GM10248 (cell line): Measurements from ENCODE around the gene DLGAP1.

Experiments
- CTCF ChIA-PET: fragments of 300-600 bp; sonication (Branson Sonifier 250); formaldehyde crosslinking; extraction: SDS; loops from one replicate; lab custom pipeline; 2021; ENCODE audit warnings: antibody characterized with exemption; lab: Yijun Ruan, JAX
- POLR2A ChIA-PET: fragments of 350-650 bp; sonication (Branson Sonifier 250); formaldehyde crosslinking; extraction: SDS; loops from one replicate; lab custom pipeline; 2020; ENCODE audit warnings: antibody characterized with exemption; lab: Yijun Ruan, JAX
- DNase-seq: peaks from one replicate; pipeline ENCODE4 v3.0.0; 2012; ENCODE audit errors: extremely low spot score
- TF ChIP-seq, protein P1 (sequence below): IDR thresholded peaks from 2 replicates; pipeline ENCODE4 v1.5.1; 2012; ENCODE audit warnings: mild to moderate bottlenecking, low read depth; ENCODE audit errors: extremely low read depth, missing control alignments, control extremely low read depth

The DLGAP1 gene

DNA sequence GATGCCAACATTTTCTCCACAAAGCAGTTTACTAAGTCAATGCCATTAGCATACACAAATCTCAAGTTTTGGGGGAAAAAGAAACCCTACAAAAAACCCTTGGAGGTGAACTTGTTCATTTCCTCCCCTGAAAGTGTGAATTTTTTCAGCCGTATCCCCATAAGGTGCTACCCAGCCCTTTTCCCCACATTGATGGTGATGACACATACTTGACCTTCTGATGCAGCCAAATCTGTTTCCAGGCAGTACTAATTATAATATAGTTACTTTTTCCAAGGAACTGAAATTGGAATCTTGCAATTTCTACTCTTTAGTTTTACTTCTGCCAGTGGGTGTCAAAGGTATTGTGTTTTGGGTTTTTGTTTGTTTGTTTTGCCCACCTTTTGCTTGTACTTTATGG, 530.7 kb downstream of the DLGAP1 start:
- POLR2A ChIA-PET = no interaction called here
- TF ChIP-seq, protein P1, sequence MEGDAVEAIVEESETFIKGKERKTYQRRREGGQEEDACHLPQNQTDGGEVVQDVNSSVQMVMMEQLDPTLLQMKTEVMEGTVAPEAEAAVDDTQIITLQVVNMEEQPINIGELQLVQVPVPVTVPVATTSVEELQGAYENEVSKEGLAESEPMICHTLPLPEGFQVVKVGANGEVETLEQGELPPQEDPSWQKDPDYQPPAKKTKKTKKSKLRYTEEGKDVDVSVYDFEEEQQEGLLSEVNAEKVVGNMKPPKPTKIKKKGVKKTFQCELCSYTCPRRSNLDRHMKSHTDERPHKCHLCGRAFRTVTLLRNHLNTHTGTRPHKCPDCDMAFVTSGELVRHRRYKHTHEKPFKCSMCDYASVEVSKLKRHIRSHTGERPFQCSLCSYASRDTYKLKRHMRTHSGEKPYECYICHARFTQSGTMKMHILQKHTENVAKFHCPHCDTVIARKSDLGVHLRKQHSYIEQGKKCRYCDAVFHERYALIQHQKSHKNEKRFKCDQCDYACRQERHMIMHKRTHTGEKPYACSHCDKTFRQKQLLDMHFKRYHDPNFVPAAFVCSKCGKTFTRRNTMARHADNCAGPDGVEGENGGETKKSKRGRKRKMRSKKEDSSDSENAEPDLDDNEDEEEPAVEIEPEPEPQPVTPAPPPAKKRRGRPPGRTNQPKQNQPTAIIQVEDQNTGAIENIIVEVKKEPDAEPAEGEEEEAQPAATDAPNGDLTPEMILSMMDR = no peak
- no peak for DNase-seq
- CTCF ChIA-PET = no interaction called here

- no peak for DNase-seq
- TF ChIP-seq, protein P1 = no peak
- ChIA-PET CTCF (no interaction called here), POLR2A (no interaction called here)
Observed at GRCh38 chr18:3923750-3924149, 531.4 kb downstream of the DLGAP1 start.

DNA sequence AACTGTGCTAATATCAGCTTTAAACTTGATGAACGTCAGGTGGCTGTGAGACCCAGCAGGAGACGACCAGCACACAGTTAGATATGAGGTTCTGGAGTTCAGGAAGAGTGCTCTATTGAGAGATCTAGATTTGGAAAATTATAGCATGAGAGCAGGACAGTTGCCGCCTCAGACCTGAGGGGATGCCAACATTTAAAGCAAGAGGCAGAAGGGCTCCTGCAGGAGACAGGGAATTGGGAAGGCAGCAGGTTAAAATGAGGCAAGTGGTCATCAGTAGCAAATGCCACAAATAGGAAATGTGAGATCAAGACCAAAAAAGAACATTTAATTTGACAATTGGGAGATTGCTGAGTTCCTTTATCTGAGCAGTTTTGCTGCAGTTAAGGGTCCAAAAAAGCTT, 533.3 kb downstream of the DLGAP1 start:
- DNase-seq = no peak

GRCh38 chr18:3920832-3921231, 534.3 kb downstream of the DLGAP1 start:
- POLR2A ChIA-PET = interaction anchor here (0.6 kb wide), 1 partner anchor 569 kb away, joined by 6 read pairs; no protein-coding TSS in a partner anchor
- CTCF ChIA-PET = interaction anchor here (0.9 to 3.5 kb wide), 2 partner anchors 11 to 15 kb away, joined by 3 to 13 read pairs; no protein-coding TSS in a partner anchor
- TF ChIP-seq, protein P1 = no peak
- DNase-seq = no peak

More for the DNA sequence above, 533.3 kb downstream of the DLGAP1 start:
- ChIA-PET CTCF (interaction anchor here (3.5 kb wide), 1 partner anchor 10 kb away, joined by 13 read pairs; no protein-coding TSS in a partner anchor), POLR2A (no interaction called here)
- TF ChIP-seq, protein P1 = no peak

DNA sequence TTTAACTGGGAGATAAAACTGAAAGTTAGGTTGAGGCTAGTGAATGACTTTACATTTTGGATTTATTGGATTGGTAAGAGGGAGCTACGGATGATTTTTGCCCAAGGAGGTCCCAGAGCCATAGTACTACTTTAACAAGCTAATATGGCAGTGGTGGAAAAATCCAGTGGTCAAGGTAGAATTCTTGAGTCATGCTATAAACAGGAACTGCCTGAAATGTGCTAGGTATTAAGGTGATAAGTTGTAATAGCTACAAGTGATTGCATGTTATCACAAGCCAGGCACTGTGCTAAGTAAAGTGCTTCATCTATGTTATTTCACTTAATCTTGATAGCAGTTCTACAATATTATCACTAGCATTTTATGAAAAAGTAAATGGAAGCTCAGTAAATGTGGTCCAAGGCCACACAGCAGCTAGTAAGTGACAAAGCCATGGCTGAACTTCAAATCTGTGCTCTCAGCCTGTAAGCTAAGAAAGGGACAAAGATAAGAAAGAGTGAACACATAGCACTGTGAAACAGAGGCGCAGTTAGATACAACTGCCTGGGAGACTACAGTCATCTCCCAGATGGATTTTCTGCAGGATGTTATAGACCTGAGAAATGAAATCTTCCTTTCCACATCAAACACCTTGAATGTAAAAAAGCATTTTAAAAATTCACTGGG, 535.6 kb downstream of the DLGAP1 start:
- POLR2A ChIA-PET = no interaction called here

DNA sequence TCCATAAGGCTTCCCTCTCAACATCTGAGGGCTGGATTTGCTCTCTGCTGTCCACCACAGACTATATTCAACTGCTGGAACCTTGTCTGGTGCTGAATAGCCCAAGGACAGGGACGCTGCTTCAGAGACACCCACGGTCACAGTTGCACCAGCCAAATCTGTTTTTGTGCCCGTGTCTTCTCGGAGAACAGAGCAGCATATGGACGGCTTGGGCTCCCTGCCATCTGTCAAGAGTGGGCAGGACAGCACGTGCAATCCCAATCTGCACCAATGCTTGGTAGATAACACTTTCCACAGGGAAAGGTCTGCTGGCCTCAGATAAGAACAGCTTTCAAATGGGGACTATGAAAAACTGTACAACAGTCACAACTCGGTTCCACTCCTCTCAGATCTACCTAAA, 539.0 kb downstream of the DLGAP1 start:
- CTCF ChIA-PET = interaction anchor here (1.0 to 2.6 kb wide), 4 partner anchors 10 to 21 kb away, joined by 3 to 11 read pairs (median 6); no protein-coding TSS in a partner anchor
- POLR2A ChIA-PET = no interaction called here
- no peak for DNase-seq
- TF ChIP-seq, protein P1 = no peak

More for the DNA sequence above, 535.6 kb downstream of the DLGAP1 start:
- CTCF ChIA-PET = interaction anchor here (3.5 kb wide), 1 partner anchor 12 kb away, joined by 13 read pairs; no protein-coding TSS in a partner anchor
- TF ChIP-seq, protein P1 = no peak
- no peak for DNase-seq
